IPS-NIHi11 (cell line): ENCODE measurements around the gene MYH11.
"Not testable (repeated sequence)": the region's sequence is repeated elsewhere in the genome, so short reads cannot be mapped to it uniquely, and the experiment has no call there.

Experiments used
- DNase-seq: peaks from one replicate; pipeline ENCODE4 v3.0.0; 2012; ENCODE audit warnings: mixed read lengths, low spot score

MYH11 gene

GRCh38 chr16:15749985-15750384, 106.8 kb downstream of the MYH11 start:
- DNase-seq = no peak

GRCh38 chr16:15749371-15749770, 107.5 kb downstream of the MYH11 start:
- DNase-seq = no peak

GRCh38 chr16:15748654-15749053, 108.2 kb downstream of the MYH11 start:
- DNase-seq = no peak

GRCh38 chr16:15747937-15748336, 108.9 kb downstream of the MYH11 start:
- no peak for DNase-seq

- DNase-seq = no peak
These were observed 110.5 kb downstream of the MYH11 start for GRCh38 chr16:15746332-15746731.

- no peak for DNase-seq
These were observed 113.2 kb downstream of the MYH11 start for GRCh38 chr16:15743657-15744056.

GRCh38 chr16:15742716-15743115, 114.1 kb downstream of the MYH11 start:
- no peak for DNase-seq

- no peak for DNase-seq
These were observed 115.5 kb downstream of the MYH11 start for GRCh38 chr16:15741207-15741871.

- DNase-seq = no peak
These were observed 116.9 kb downstream of the MYH11 start for GRCh38 chr16:15739950-15740349.

- no peak for DNase-seq
These were observed 117.4 kb downstream of the MYH11 start for GRCh38 chr16:15739464-15739863.

- no peak for DNase-seq
These were observed 119.6 kb downstream of the MYH11 start for GRCh38 chr16:15737140-15737644.

GRCh38 chr16:15736529-15736928, 120.3 kb downstream of the MYH11 start:
- no peak for DNase-seq

- DNase-seq = no peak
These were observed 121.2 kb downstream of the MYH11 start for GRCh38 chr16:15735610-15736009.

- DNase-seq = no peak
These were observed 124.4 kb downstream of the MYH11 start for GRCh38 chr16:15732416-15732815.

- no peak for DNase-seq
These were observed 127.7 kb downstream of the MYH11 start for GRCh38 chr16:15729152-15729551.

GRCh38 chr16:15727697-15728096, 129.1 kb downstream of the MYH11 start:
- DNase-seq = not testable (repeated sequence)

- no peak for DNase-seq
These were observed 130.1 kb downstream of the MYH11 start for GRCh38 chr16:15726715-15727114.

GRCh38 chr16:15725641-15726240, 131.1 kb downstream of the MYH11 start:
- DNase-seq = no peak

- DNase-seq = no peak
These were observed 133.0 kb downstream of the MYH11 start for GRCh38 chr16:15723808-15724207.

GRCh38 chr16:15721018-15721417, 135.8 kb downstream of the MYH11 start:
- no peak for DNase-seq

- peak; percentile 2 for DNase-seq
These were observed 140.0 kb downstream of the MYH11 start for GRCh38 chr16:15716694-15717447.

- DNase-seq = no peak
These were observed 141.6 kb downstream of the MYH11 start for GRCh38 chr16:15715221-15715620.
